ENCODE measurements around the gene TMEM178B.

The TMEM178B gene

GRCh38 chr7:141439776-141440175 is 365.9 kb downstream of the TMEM178B start:
- Histone ChIP-seq H2BK5ac (ENCODE audit: low read length) (no peak overlapping the region), H4K91ac (ENCODE audit: low read depth, low read length, poor library complexity) (no peak overlapping the region), H3K4ac (ENCODE audit: low read length) (no peak overlapping the region), H2BK12ac (ENCODE audit: low read length) (no peak overlapping the region), H2AFZ (ENCODE audit: low read length) (no peak overlapping the region), H3K23ac (ENCODE audit: low read depth, low read length, poor library complexity) (no peak overlapping the region), H2BK15ac (ENCODE audit: low read length) (no peak overlapping the region), H3K79me1 (ENCODE audit: low read depth, low read length) (no peaks in the 10 kb centered on the region), H3K27ac (replicated peaks; ENCODE audit: low read length) (no peak overlapping the region), H3K18ac (ENCODE audit: low read length) (no peak overlapping the region), H2BK120ac (ENCODE audit: low read depth, low read length) (no peak overlapping the region), H3K9ac (ENCODE audit: low read depth, low read length, poor library complexity) (no peak overlapping the region), H3K4me1 (ENCODE audit: control insufficient read depth in 2 of 2, insufficient read depth in 1 of 2, low read depth in 1 of 2, low read length in 2 of 2) (peaks cover 4 to 7% of the 10 kb centered on the region in 2 donors), H3K36me3 (replicated peaks in 1 of 2; ENCODE audit: control insufficient read depth in 2 of 2, insufficient read depth in 2 of 2, low read length in 2 of 2) (no peaks in the 10 kb centered on the region), H3K14ac (ENCODE audit: low read length) (no peak overlapping the region), H3K4me2 (ENCODE audit: insufficient read depth, low read length, poor library complexity, severe bottlenecking) (no peak overlapping the region), H4K8ac (ENCODE audit: low read depth, low read length) (no peak overlapping the region), H3K9me3 (replicated peaks in 1 of 2; ENCODE audit: control insufficient read depth in 2 of 2, insufficient read depth in 1 of 2, low read depth in 1 of 2, low read length in 2 of 2) (no peaks in the 10 kb centered on the region), H3K4me3 (ENCODE audit: low read length in 2 of 2) (no peak overlapping the region), H3K27me3 (ENCODE audit: control insufficient read depth in 3 of 3, insufficient read depth in 3 of 3, low read depth in 1 of 3, low read length in 3 of 3) (no peaks in the 10 kb centered on the region), H2AK5ac (ENCODE audit: low read depth, low read length) (no peak overlapping the region)
- WGBS, 2 donors (ENCODE audit: extremely low coverage in 2 of 2, insufficient read length in 2 of 2, insufficient replicate concordance in 1 of 2) = no CpG with 5 or more reads among the region's 1 CpG
- DNase-seq (ENCODE audit: low spot score) = no peak

DNA sequence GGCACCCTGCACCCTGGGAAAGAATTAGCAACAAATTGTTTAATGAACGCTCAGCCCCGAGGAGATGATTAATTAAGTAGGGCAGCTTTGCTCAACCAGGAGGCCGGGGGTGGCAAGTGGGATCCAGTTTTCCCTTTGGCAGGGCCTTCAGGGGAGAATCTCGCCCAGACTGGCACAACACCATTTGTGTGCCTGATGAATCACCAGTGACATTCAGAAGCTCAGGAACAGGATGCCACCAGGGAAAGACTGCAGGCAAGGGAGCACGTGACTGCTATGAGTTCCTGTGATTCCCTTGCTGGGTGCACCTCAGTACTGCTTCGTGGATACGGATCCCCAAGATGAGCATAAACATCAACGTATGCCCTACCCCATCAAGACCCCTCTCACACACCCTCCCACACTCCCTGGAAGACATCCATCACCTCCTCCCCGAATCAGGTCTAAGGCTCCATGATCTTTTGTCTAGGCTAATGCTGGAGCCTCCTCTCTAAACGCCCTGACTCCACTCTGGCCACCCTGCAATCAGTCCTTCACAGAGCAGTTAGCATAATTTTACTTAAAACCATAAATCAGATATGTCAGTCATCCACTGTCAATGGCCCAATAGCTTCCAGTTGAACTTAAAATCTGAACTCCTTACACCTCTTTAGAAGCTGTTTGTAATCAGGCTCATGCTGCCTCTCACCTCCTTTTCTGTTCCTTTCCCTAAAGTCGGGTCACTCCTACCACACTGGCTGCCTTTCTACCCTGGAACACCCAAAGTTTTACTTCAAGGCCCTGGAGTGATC is 368.2 kb downstream of the TMEM178B start:
- no peaks in the 10 kb centered on the region for H3K4me1 ChIP-seq (ENCODE audit: control insufficient read depth in 2 of 2, insufficient read depth in 1 of 2, low read depth in 1 of 2, low read length in 2 of 2)
- no peak overlapping the region for H2AK5ac ChIP-seq (ENCODE audit: low read depth, low read length)
- DNase-seq (ENCODE audit: low spot score) = no peak
- H3K4ac ChIP-seq (ENCODE audit: low read length) = no peak overlapping the region
- no peak overlapping the region for H3K18ac ChIP-seq (ENCODE audit: low read length)
- H2BK15ac ChIP-seq (ENCODE audit: low read length) = no peak overlapping the region
- no peak overlapping the region for H2BK5ac ChIP-seq (ENCODE audit: low read length)
- no peak overlapping the region for H3K14ac ChIP-seq (ENCODE audit: low read length)
- peak overlapping the region; percentile 32 for H3K23ac ChIP-seq (ENCODE audit: low read depth, low read length, poor library complexity)
- no peaks in the 10 kb centered on the region for H3K27me3 ChIP-seq (ENCODE audit: control insufficient read depth in 3 of 3, insufficient read depth in 3 of 3, low read depth in 1 of 3, low read length in 3 of 3)
- H3K79me1 ChIP-seq (ENCODE audit: low read depth, low read length) = no peaks in the 10 kb centered on the region
- WGBS, 2 donors (ENCODE audit: extremely low coverage in 2 of 2, insufficient read length in 2 of 2, insufficient replicate concordance in 1 of 2) = no CpG with 5 or more reads among the region's 11 CpGs
- no peak overlapping the region for H4K8ac ChIP-seq (ENCODE audit: low read depth, low read length)
- no peak overlapping the region for H3K9ac ChIP-seq (ENCODE audit: low read depth, low read length, poor library complexity)
- no peak overlapping the region for H2AFZ ChIP-seq (ENCODE audit: low read length)
- no peak overlapping the region for H2BK12ac ChIP-seq (ENCODE audit: low read length)
- no peaks in the 10 kb centered on the region for H3K36me3 ChIP-seq (replicated peaks in 1 of 2; ENCODE audit: control insufficient read depth in 2 of 2, insufficient read depth in 2 of 2, low read length in 2 of 2)
- H3K4me3 ChIP-seq (ENCODE audit: low read length in 2 of 2) = no peak overlapping the region
- no peak overlapping the region for H3K4me2 ChIP-seq (ENCODE audit: insufficient read depth, low read length, poor library complexity, severe bottlenecking)
- no peak overlapping the region for H3K27ac ChIP-seq (replicated peaks; ENCODE audit: low read length)
- H4K91ac ChIP-seq (ENCODE audit: low read depth, low read length, poor library complexity) = no peak overlapping the region
- no peak overlapping the region for H2BK120ac ChIP-seq (ENCODE audit: low read depth, low read length)
- no peaks in the 10 kb centered on the region for H3K9me3 ChIP-seq (replicated peaks in 1 of 2; ENCODE audit: control insufficient read depth in 2 of 2, insufficient read depth in 1 of 2, low read depth in 1 of 2, low read length in 2 of 2)

GRCh38 chr7:141442781-141443180 is 368.9 kb downstream of the TMEM178B start:
- Histone ChIP-seq H3K79me1 (ENCODE audit: low read depth, low read length) (no peaks in the 10 kb centered on the region), H4K8ac (ENCODE audit: low read depth, low read length) (no peak overlapping the region), H3K14ac (ENCODE audit: low read length) (no peak overlapping the region), H2BK120ac (ENCODE audit: low read depth, low read length) (no peak overlapping the region), H2BK5ac (ENCODE audit: low read length) (no peak overlapping the region), H3K4me2 (ENCODE audit: insufficient read depth, low read length, poor library complexity, severe bottlenecking) (no peak overlapping the region), H2AFZ (ENCODE audit: low read length) (no peak overlapping the region), H3K4me3 (ENCODE audit: low read length in 2 of 2) (no peak overlapping the region), H3K4me1 (ENCODE audit: control insufficient read depth in 2 of 2, insufficient read depth in 1 of 2, low read depth in 1 of 2, low read length in 2 of 2) (no peaks in the 10 kb centered on the region), H3K27me3 (ENCODE audit: control insufficient read depth in 3 of 3, insufficient read depth in 3 of 3, low read depth in 1 of 3, low read length in 3 of 3) (no peaks in the 10 kb centered on the region), H4K91ac (ENCODE audit: low read depth, low read length, poor library complexity) (no peak overlapping the region), H3K9me3 (replicated peaks in 1 of 2; ENCODE audit: control insufficient read depth in 2 of 2, insufficient read depth in 1 of 2, low read depth in 1 of 2, low read length in 2 of 2) (no peaks in the 10 kb centered on the region), H3K36me3 (replicated peaks in 1 of 2; ENCODE audit: control insufficient read depth in 2 of 2, insufficient read depth in 2 of 2, low read length in 2 of 2) (no peaks in the 10 kb centered on the region), H2BK12ac (ENCODE audit: low read length) (no peak overlapping the region), H3K23ac (ENCODE audit: low read depth, low read length, poor library complexity) (no peak overlapping the region), H2AK5ac (ENCODE audit: low read depth, low read length) (no peak overlapping the region), H3K4ac (ENCODE audit: low read length) (no peak overlapping the region), H3K27ac (replicated peaks; ENCODE audit: low read length) (no peak overlapping the region), H3K18ac (ENCODE audit: low read length) (no peak overlapping the region), H3K9ac (ENCODE audit: low read depth, low read length, poor library complexity) (no peak overlapping the region), H2BK15ac (ENCODE audit: low read length) (no peak overlapping the region)
- DNase-seq (ENCODE audit: low spot score) = no peak
- WGBS, 2 donors (ENCODE audit: extremely low coverage in 2 of 2, insufficient read length in 2 of 2, insufficient replicate concordance in 1 of 2) = no CpG with 5 or more reads among the region's 2 CpGs

GRCh38 chr7:141444961-141445360 is 371.1 kb downstream of the TMEM178B start:
- DNase-seq (ENCODE audit: low spot score) = no peak
- H2AK5ac ChIP-seq (ENCODE audit: low read depth, low read length) = no peak overlapping the region
- no peak overlapping the region for H2BK12ac ChIP-seq (ENCODE audit: low read length)

More at GRCh38 chr7:141444961-141445360, 371.1 kb downstream of the TMEM178B start:
- H3K4me2 ChIP-seq (ENCODE audit: insufficient read depth, low read length, poor library complexity, severe bottlenecking) = no peak overlapping the region
- no peak overlapping the region for H3K23ac ChIP-seq (ENCODE audit: low read depth, low read length, poor library complexity)
- H4K91ac ChIP-seq (ENCODE audit: low read depth, low read length, poor library complexity) = no peak overlapping the region
- H3K4me1 ChIP-seq (ENCODE audit: control insufficient read depth in 2 of 2, insufficient read depth in 1 of 2, low read depth in 1 of 2, low read length in 2 of 2) = peaks cover 0 to 1% of the 10 kb centered on the region in 2 donors
- H2BK15ac ChIP-seq (ENCODE audit: low read length) = no peak overlapping the region
- no peak overlapping the region for H3K18ac ChIP-seq (ENCODE audit: low read length)
- H3K4ac ChIP-seq (ENCODE audit: low read length) = no peak overlapping the region
- no peak overlapping the region for H3K4me3 ChIP-seq (ENCODE audit: low read length in 2 of 2)
- no peak overlapping the region for H3K14ac ChIP-seq (ENCODE audit: low read length)
- H3K36me3 ChIP-seq (replicated peaks in 1 of 2; ENCODE audit: control insufficient read depth in 2 of 2, insufficient read depth in 2 of 2, low read length in 2 of 2) = no peaks in the 10 kb centered on the region
- no peak overlapping the region for H3K9ac ChIP-seq (ENCODE audit: low read depth, low read length, poor library complexity)
- H3K79me1 ChIP-seq (ENCODE audit: low read depth, low read length) = no peaks in the 10 kb centered on the region
- H3K9me3 ChIP-seq (replicated peaks in 1 of 2; ENCODE audit: control insufficient read depth in 2 of 2, insufficient read depth in 1 of 2, low read depth in 1 of 2, low read length in 2 of 2) = no peaks in the 10 kb centered on the region
- no peak overlapping the region for H2BK120ac ChIP-seq (ENCODE audit: low read depth, low read length)
- WGBS, 2 donors (ENCODE audit: extremely low coverage in 2 of 2, insufficient read length in 2 of 2, insufficient replicate concordance in 1 of 2) = no CpG with 5 or more reads among the region's 5 CpGs
- H3K27me3 ChIP-seq (ENCODE audit: control insufficient read depth in 3 of 3, insufficient read depth in 3 of 3, low read depth in 1 of 3, low read length in 3 of 3) = no peaks in the 10 kb centered on the region
- no peak overlapping the region for H2BK5ac ChIP-seq (ENCODE audit: low read length)
- H4K8ac ChIP-seq (ENCODE audit: low read depth, low read length) = no peak overlapping the region
- H3K27ac ChIP-seq (replicated peaks; ENCODE audit: low read length) = no peak overlapping the region
- H2AFZ ChIP-seq (ENCODE audit: low read length) = no peak overlapping the region
